K562 (cell line): ENCODE results near the gene NR0B2. TPM values are rescaled to one million over a fixed set of nuclear protein-coding genes. Genes with fewer than 3 reads are reported as not detected.

Experiments used
- C11orf30 ChIP-seq: fragments of 450-650 bp; IDR thresholded peaks from 2 replicates; pipeline ENCODE4 v1.6.1; 2016; ENCODE audit warnings: low read depth, mild to moderate bottlenecking
- CEBPZ ChIP-seq: fragments of 150-350 bp; IDR thresholded peaks from 2 replicates; pipeline ENCODE4 v1.6.1; 2014; ENCODE audit warnings: low read depth, mild to moderate bottlenecking, low read length, borderline replicate concordance
- CREB1 ChIP-seq, 2 experiments: sonication (generic) in 1 of 2; formaldehyde crosslinking in 1 of 2; IDR thresholded peaks; 2 replicates each; pipeline versions ENCODE4 v1.6.1 to v1.8.0; 2012 to 2022; ENCODE audit warnings: inconsistent platforms in 1 of 2, mild to moderate bottlenecking in 1 of 2, missing genetic modification reagents in 1 of 2, moderate library complexity in 1 of 2
- E2F5 ChIP-seq: sonication (generic); formaldehyde crosslinking; IDR thresholded peaks from 2 replicates; pipeline ENCODE4 v1.8.0; 2022; ENCODE audit warnings: mild to moderate bottlenecking, missing genetic modification reagents
- GABPB1 ChIP-seq: sonication (generic); formaldehyde crosslinking; IDR thresholded peaks from 2 replicates; pipeline ENCODE4 v1.8.0; 2022; ENCODE audit warnings: mild to moderate bottlenecking, missing genetic modification reagents
- GATAD2A ChIP-seq: fragments of 450-650 bp; IDR thresholded peaks from 2 replicates; pipeline ENCODE4 v1.6.1; 2017
- GTF2E2 ChIP-seq: fragments of 200-800 bp; sonication (Bioruptor generic); IDR thresholded peaks from 2 replicates; pipeline ENCODE4 v1.6.1; 2016; ENCODE audit warnings: missing genetic modification characterization, missing compliant biosample characterization
- KLF16 ChIP-seq: IDR thresholded peaks from 2 replicates; pipeline ENCODE4 v1.6.1; 2016; ENCODE audit warnings: antibody characterized with exemption
- NCOA4 ChIP-seq: fragments of 450-650 bp; IDR thresholded peaks from 2 replicates; pipeline ENCODE4 v1.6.1; 2018; ENCODE audit warnings: mild to moderate bottlenecking; ENCODE audit not compliant: partially characterized antibody
- POLR2A ChIP-seq: fragments of 450-650 bp; conservative IDR thresholded peaks from 2 replicates; pipeline ENCODE4 v1.6.1; 2016
- SAFB ChIP-seq: fragments of 200-400 bp; formaldehyde crosslinking; IDR thresholded peaks from 2 replicates; pipeline ENCODE4 v1.6.1; 2017; ENCODE audit warnings: low read depth, low read length, borderline replicate concordance
- SMAD1 ChIP-seq: fragments of 150-350 bp; IDR thresholded peaks from 2 replicates; pipeline ENCODE4 v1.6.1; 2014; ENCODE audit warnings: low read length, low read depth; ENCODE audit not compliant: partially characterized antibody
- SMAD4 ChIP-seq: fragments of 250-450 bp; sonication (Bioruptor Pico); conservative IDR thresholded peaks from 2 replicates; pipeline ENCODE4 v1.8.0; 2021; ENCODE audit warnings: inconsistent platforms, mild to moderate bottlenecking, moderate library complexity
- SUPT5H ChIP-seq: fragments of 450-650 bp; IDR thresholded peaks from 2 replicates; pipeline ENCODE4 v1.6.1; 2016
- TEAD2 ChIP-seq: fragments of 450-650 bp; IDR thresholded peaks from 2 replicates; pipeline ENCODE4 v1.6.1; 2016; ENCODE audit warnings: missing genetic modification characterization, control low read depth, missing compliant biosample characterization
- TRIM25 ChIP-seq: fragments of 450-650 bp; IDR thresholded peaks from 2 replicates; pipeline ENCODE4 v1.7.0; 2016; ENCODE audit warnings: borderline replicate concordance
- USF2 ChIP-seq: sonication (generic); formaldehyde crosslinking; IDR thresholded peaks from 2 replicates; pipeline ENCODE4 v1.5.0; 2020; ENCODE audit warnings: missing genetic modification reagents
- ZNF12 ChIP-seq: sonication (generic); formaldehyde crosslinking; IDR thresholded peaks from 2 replicates; pipeline ENCODE4 v1.4.0; 2020; ENCODE audit warnings: mild to moderate bottlenecking, missing genetic modification reagents
- ZNF184 ChIP-seq: sonication (generic); formaldehyde crosslinking; IDR thresholded peaks from 2 replicates; pipeline ENCODE4 v1.5.0; 2020; ENCODE audit warnings: missing genetic modification reagents
- ZNF224 ChIP-seq: sonication (generic); formaldehyde crosslinking; IDR thresholded peaks from 2 replicates; pipeline ENCODE4 v1.8.0; 2022; ENCODE audit warnings: mild to moderate bottlenecking, missing genetic modification reagents
- ZNF253 ChIP-seq: fragments of 250-450 bp; sonication (Bioruptor Pico); conservative IDR thresholded peaks from 2 replicates; pipeline ENCODE4 v1.6.1; 2021; ENCODE audit warnings: mild to moderate bottlenecking
- ZNF324 ChIP-seq: fragments of 250-450 bp; sonication (Bioruptor Pico); IDR thresholded peaks from 2 replicates; pipeline ENCODE4 v1.4.0; 2020; ENCODE audit warnings: mild to moderate bottlenecking
- ZNF699 ChIP-seq: fragments of 250-450 bp; sonication (Bioruptor Pico); IDR thresholded peaks from 2 replicates; pipeline ENCODE4 v1.8.0; 2021; ENCODE audit warnings: mild to moderate bottlenecking, moderate library complexity; ENCODE audit not compliant: insufficient replicate concordance
- polyA plus RNA-seq, 8 experiments: library from polyadenylated mRNA; depleted of rRNA in 4 of 8; stranded (reverse) in 5 of 8; unstranded in 3 of 8; fragments of >200 nt; fragmentation: Nextera tagmentation in 2 of 8; fragmentation: Illumina TruSeq in 1 of 8; extraction: Ambion mirVana in 2 of 8; extraction: Trizol in 1 of 8; gene quantifications; 2 replicates each; pipeline versions ENCODE4 v1.2.1 to v1.2.3, GENCODE V29; 2011 to 2014; ENCODE audit warnings: inconsistent platforms in 1 of 8, missing spikeins in 1 of 8
- total RNA-seq, 7 experiments: library from RNA; depleted of rRNA in 6 of 7; stranded (reverse); fragments of >200 nt in 6 of 7; fragmentation: Illumina TruSeq in 2 of 7; extraction: Trizol in 2 of 7; gene quantifications; 2 replicates each; pipeline versions ENCODE4 v1.2.1 to v1.2.3, GENCODE V29; 2011 to 2021; ENCODE audit warnings: low replicate concordance in 1 of 7

The NR0B2 gene
- total and polyA plus RNA-seq, 9 of the 15 experiments (the other 6 are each of a cell fraction or from before 2014, with no cell fraction given): not detected

- no peak; the same call in 1 of the 2 replicates for TF ChIP-seq CEBPZ
- TF ChIP-seq SMAD1: peak; percentile 79
- no peak for TF ChIP-seq NCOA4
- no peak for TF ChIP-seq SUPT5H
- no peak for TF ChIP-seq TEAD2 (tag)
- TF ChIP-seq GATAD2A: no peak
- TF ChIP-seq ZNF699 (CRISPR knock-in tag): no peak
- no peak for TF ChIP-seq ZNF224 (CRISPR knock-in tag)
- no peak for TF ChIP-seq USF2 (CRISPR knock-in tag)
- peak; percentile 23; the same call in 1 of the 2 replicates for TF ChIP-seq CREB1 (IDR thresholded peaks at IDR 0.05)
- no peak for TF ChIP-seq CREB1 (CRISPR knock-in tag; IDR thresholded peaks at IDR 0.05)
- TF ChIP-seq ZNF184: no peak
- peak; percentile 21; the same call in 1 of the 2 replicates for TF ChIP-seq GABPB1 (CRISPR knock-in tag)
- 0 out of 2 replicates have a peak, but pooled peaks have one; percentile 38 for TF ChIP-seq SMAD4 (CRISPR knock-in tag)
- TF ChIP-seq ZNF324 (CRISPR knock-in tag): no peak
- no peak for TF ChIP-seq E2F5 (CRISPR knock-in tag)
- TF ChIP-seq SAFB: no peak
- no peak for TF ChIP-seq TRIM25
- no peak for TF ChIP-seq ZNF253
- no peak for TF ChIP-seq ZNF12
- TF ChIP-seq POLR2A: peak; percentile 52; the same call in 1 of the 2 replicates
- no peak; the same call in 1 of the 2 replicates for TF ChIP-seq C11orf30
- TF ChIP-seq GTF2E2 (tag): no peak
- TF ChIP-seq KLF16: peak; percentile 37; the same call in 1 of the 2 replicates
Measured at GRCh38 chr1:26862781-26863684, 50.7 kb downstream of the NR0B2 start, which contains the start of gene SFN (continued).
